Trophoblast cell (in vitro differentiated cells and primary cell): ENCODE measurements around the gene NR1H4.
A peak's percentile ranks its signal among the peaks of the same experiment; 100 is the strongest.

ENCODE experiments used
- DNase-seq, 2 donors: peaks; one replicate each; pipeline ENCODE4 v3.0.0-alpha.2; 2016
- H2AFZ ChIP-seq: 2 replicates; pipeline ENCODE4 v1.6.1; 2013; ENCODE audit warnings: low read length, moderate library complexity, mild to moderate bottlenecking; ENCODE audit not compliant: insufficient read depth, poor library complexity
- H2AK5ac ChIP-seq: 2 replicates; pipeline ENCODE4 v1.6.1; 2013; ENCODE audit warnings: mild to moderate bottlenecking, low read length
- H2BK120ac ChIP-seq: 2 replicates; pipeline ENCODE4 v1.6.1; 2013; ENCODE audit warnings: low read length, mild to moderate bottlenecking, moderate library complexity; ENCODE audit not compliant: insufficient read depth, poor library complexity
- H2BK12ac ChIP-seq: 2 replicates; pipeline ENCODE4 v1.6.1; 2013; ENCODE audit warnings: mild to moderate bottlenecking, low read length, moderate library complexity
- H2BK5ac ChIP-seq: 2 replicates; pipeline ENCODE4 v1.6.1; 2013; ENCODE audit warnings: low read length, low read depth, moderate library complexity, mild to moderate bottlenecking; ENCODE audit not compliant: poor library complexity
- H3K14ac ChIP-seq: 2 replicates; pipeline ENCODE4 v1.6.1; 2013; ENCODE audit warnings: mild to moderate bottlenecking, low read length
- H3K18ac ChIP-seq: 2 replicates; pipeline ENCODE4 v1.6.1; 2013; ENCODE audit warnings: mild to moderate bottlenecking, low read length
- H3K23ac ChIP-seq: 2 replicates; pipeline ENCODE4 v1.6.1; 2013; ENCODE audit warnings: low read length
- H3K27ac ChIP-seq: 2 replicates; pipeline ENCODE4 v1.5.1; 2013; ENCODE audit warnings: low read depth, mild to moderate bottlenecking, inconsistent platforms, low read length, moderate library complexity
- H3K27me3 ChIP-seq: 2 replicates; pipeline ENCODE4 v1.6.1; 2013; ENCODE audit warnings: inconsistent platforms, mild to moderate bottlenecking, low read length, moderate library complexity; ENCODE audit not compliant: insufficient read depth
- H3K36me3 ChIP-seq, 2 experiments: 1 replicate in 1 of 2; 2 replicates in 1 of 2; pipeline ENCODE4 v1.6.1; 2013; ENCODE audit warnings: low read length in 2 of 2, mild to moderate bottlenecking in 2 of 2, moderate library complexity in 1 of 2; ENCODE audit not compliant: insufficient read depth in 2 of 2, control insufficient read depth in 1 of 2
- H3K4ac ChIP-seq: 2 replicates; pipeline ENCODE4 v1.6.1; 2013; ENCODE audit warnings: low read depth, mild to moderate bottlenecking, low read length, moderate library complexity
- H3K4me1 ChIP-seq, 2 experiments: 1 replicate in 1 of 2; 2 replicates in 1 of 2; pipeline ENCODE4 v1.6.1; 2013; ENCODE audit warnings: low read length in 2 of 2, mild to moderate bottlenecking in 2 of 2, moderate library complexity in 1 of 2; ENCODE audit not compliant: insufficient read depth in 2 of 2, control insufficient read depth in 1 of 2
- H3K4me2 ChIP-seq: 2 replicates; pipeline ENCODE4 v1.6.1; 2013; ENCODE audit warnings: inconsistent platforms, mild to moderate bottlenecking, low read length, moderate library complexity
- H3K4me3 ChIP-seq: 2 replicates; pipeline ENCODE4 v1.5.1; 2013; ENCODE audit warnings: mild to moderate bottlenecking, low read depth, low read length, inconsistent platforms
- H3K79me1 ChIP-seq: one replicate; pipeline ENCODE4 v1.6.1; 2013; ENCODE audit warnings: low read length
- H3K79me2 ChIP-seq: 2 replicates; pipeline ENCODE4 v1.6.1; 2013; ENCODE audit warnings: low read length, mild to moderate bottlenecking; ENCODE audit not compliant: control insufficient read depth, insufficient read depth, poor library complexity
- H3K9ac ChIP-seq: 2 replicates; pipeline ENCODE4 v1.6.1; 2013; ENCODE audit warnings: mild to moderate bottlenecking, low read length
- H3K9me3 ChIP-seq: 2 replicates; pipeline ENCODE4 v1.6.1; 2013; ENCODE audit warnings: low read depth, mild to moderate bottlenecking, control low read depth, inconsistent platforms, low read length; ENCODE audit not compliant: insufficient read depth
- H4K12ac ChIP-seq: 2 replicates; pipeline ENCODE4 v1.6.1; 2013; ENCODE audit warnings: low read depth, mild to moderate bottlenecking, low read length, moderate library complexity
- H4K8ac ChIP-seq: 2 replicates; pipeline ENCODE4 v1.6.1; 2013; ENCODE audit warnings: low read depth, mild to moderate bottlenecking, low read length, moderate library complexity
- H4K91ac ChIP-seq: one replicate; pipeline ENCODE4 v1.6.1; 2013; ENCODE audit warnings: low read depth, mild to moderate bottlenecking, low read length, moderate library complexity
- WGBS: extraction: QIAGEN DNeasy Blood & Tissue Kit; methylation state at CpG from one replicate; pipeline ENCODE4 v1.1.7; 2013; ENCODE audit warnings: missing lambda C conversion rate; ENCODE audit not compliant: insufficient read length, insufficient coverage; ENCODE audit errors: extremely low coverage; 5-methylcytosine and 5-hydroxymethylcytosine counted together

NR1H4 gene

GRCh38 chr12:100565987-100566545, 92.4 kb downstream of the NR1H4 start:
- no peak overlapping the region for H2BK12ac ChIP-seq
- no peaks in the 10 kb centered on the region for H3K79me2 ChIP-seq
- no peak overlapping the region for H2AFZ ChIP-seq
- H2AK5ac ChIP-seq: no peak overlapping the region
- no peaks in the 10 kb centered on the region for H3K36me3 ChIP-seq
- H3K27ac ChIP-seq: no peak overlapping the region
- no peaks in the 10 kb centered on the region for H3K79me1 ChIP-seq
- H2BK120ac ChIP-seq: no peak overlapping the region
- H3K23ac ChIP-seq: no peak overlapping the region
- H2BK5ac ChIP-seq: no peak overlapping the region
- H3K14ac ChIP-seq: no peak overlapping the region
- peaks cover 0 to 3% of the 10 kb centered on the region in 2 experiments for H3K4me1 ChIP-seq
- no peak overlapping the region for H3K4me2 ChIP-seq
- no peak overlapping the region for H4K12ac ChIP-seq
- no peak overlapping the region for H4K91ac ChIP-seq
- H3K9me3 ChIP-seq: no peaks in the 10 kb centered on the region
- H3K27me3 ChIP-seq: no peaks in the 10 kb centered on the region
- H4K8ac ChIP-seq: no peak overlapping the region
- no peak overlapping the region for H3K9ac ChIP-seq
- no peak overlapping the region for H3K4ac ChIP-seq
- H3K4me3 ChIP-seq: no peak overlapping the region
- no peak for DNase-seq
- H3K18ac ChIP-seq: no peak overlapping the region
- no CpG with 5 or more reads among the region's 3 CpGs for WGBS

DNA sequence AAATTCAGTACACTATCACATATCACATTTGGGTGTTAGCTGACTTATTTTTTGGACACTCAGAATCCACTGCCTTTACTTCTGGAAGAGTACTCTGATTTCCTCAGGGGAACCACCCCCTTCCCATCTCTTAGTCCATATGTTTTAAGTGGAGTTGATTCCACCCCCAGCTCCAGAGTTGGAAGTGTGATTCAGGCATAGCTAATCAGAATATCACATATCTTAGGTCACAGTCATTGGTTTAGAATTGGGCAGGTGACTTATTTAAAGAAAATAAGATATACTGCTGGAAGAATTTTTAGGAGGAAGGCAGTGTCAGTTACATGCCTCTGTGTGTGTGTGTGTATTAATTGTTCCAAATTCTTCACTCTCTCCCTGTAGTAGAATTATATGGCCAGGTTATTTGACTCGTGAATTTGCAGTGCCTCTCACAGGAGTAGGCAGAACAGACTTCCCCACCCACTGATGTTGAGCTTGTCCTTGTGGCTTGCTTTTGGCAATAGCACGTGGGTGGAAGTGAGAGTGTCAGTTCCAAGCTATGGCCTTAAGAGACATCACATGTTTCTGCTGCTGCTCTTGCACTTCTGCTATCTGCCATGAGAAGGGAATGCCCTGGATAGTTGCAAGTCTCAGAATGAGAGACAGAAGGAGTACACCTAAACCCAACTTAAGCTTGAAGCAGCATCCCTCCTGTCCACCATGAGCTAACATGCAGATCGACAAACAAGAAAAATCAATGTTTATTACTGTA, 93.4 kb downstream of the NR1H4 start:
- no peak overlapping the region for H2AFZ ChIP-seq
- no peak overlapping the region for H2BK12ac ChIP-seq
- H3K79me1 ChIP-seq: no peaks in the 10 kb centered on the region
- H3K9ac ChIP-seq: no peak overlapping the region
- WGBS: no CpG with 5 or more reads among the region's 3 CpGs
- H2AK5ac ChIP-seq: no peak overlapping the region
- H3K4me2 ChIP-seq: no peak overlapping the region
- H4K8ac ChIP-seq: no peak overlapping the region
- H3K23ac ChIP-seq: no peak overlapping the region
- H2BK5ac ChIP-seq: no peak overlapping the region
- no peaks in the 10 kb centered on the region for H3K79me2 ChIP-seq
- H3K4me1 ChIP-seq: peaks cover 0 to 3% of the 10 kb centered on the region in 2 experiments
- no peak overlapping the region for H3K27ac ChIP-seq
- no peak overlapping the region for H3K4ac ChIP-seq
- H2BK120ac ChIP-seq: no peak overlapping the region
- no peaks in the 10 kb centered on the region for H3K9me3 ChIP-seq
- no peak overlapping the region for H3K14ac ChIP-seq
- H4K91ac ChIP-seq: no peak overlapping the region
- no peaks in the 10 kb centered on the region for H3K36me3 ChIP-seq
- no peak overlapping the region for H3K18ac ChIP-seq
- peak in 1 of 2 donors; percentile 16 for DNase-seq
- no peaks in the 10 kb centered on the region for H3K27me3 ChIP-seq
- H3K4me3 ChIP-seq: no peak overlapping the region
- no peak overlapping the region for H4K12ac ChIP-seq

DNA sequence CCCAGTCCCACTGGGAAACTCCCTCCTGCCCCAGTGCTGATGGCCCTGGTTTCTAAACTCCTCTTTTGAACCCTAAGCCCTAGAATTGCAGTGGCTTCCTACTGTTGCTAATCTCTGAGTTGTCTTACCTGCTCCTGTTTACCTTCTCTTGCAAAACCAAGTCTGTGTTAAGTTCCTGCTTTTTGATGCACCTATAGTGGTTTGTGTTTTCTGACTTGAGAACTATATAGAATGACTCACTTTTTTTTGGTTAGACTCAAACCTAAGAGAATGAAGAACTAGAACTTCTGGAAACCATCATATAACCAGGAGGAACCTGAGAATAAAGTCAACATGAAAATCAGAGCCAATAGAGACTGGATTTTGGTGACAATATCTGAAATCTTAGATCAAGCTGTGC, 94.3 kb downstream of the NR1H4 start:
- H4K8ac ChIP-seq: no peak overlapping the region

DNA sequence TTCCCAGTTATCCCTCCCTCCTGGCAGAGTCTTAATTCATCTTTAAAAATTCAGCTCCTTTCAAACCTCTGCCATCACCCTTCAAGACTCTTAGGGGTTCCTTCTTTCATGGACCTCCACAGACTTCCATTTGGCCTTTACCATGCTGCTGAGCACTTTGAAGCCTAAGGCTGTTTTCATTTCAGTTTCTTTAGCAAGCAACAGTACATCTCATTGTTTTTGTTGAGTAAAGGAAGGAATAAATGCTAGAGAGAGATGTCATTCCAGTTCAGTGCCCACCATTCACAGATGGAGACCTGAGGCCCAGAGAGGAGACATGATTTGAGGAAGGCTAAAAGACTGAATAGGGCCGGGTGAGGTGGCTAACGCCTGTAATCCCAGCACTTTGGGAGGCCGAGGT, 98.5 kb downstream of the NR1H4 start:
- no peak overlapping the region for H2AFZ ChIP-seq
- no peak overlapping the region for H3K4me2 ChIP-seq
- H3K23ac ChIP-seq: no peak overlapping the region
- H3K14ac ChIP-seq: no peak overlapping the region
- WGBS: no CpG with 5 or more reads among the region's 3 CpGs
- peaks cover 6% of the 10 kb centered on the region for H3K79me1 ChIP-seq
- peaks cover 2% of the 10 kb centered on the region for H3K79me2 ChIP-seq
- no peak overlapping the region for H2AK5ac ChIP-seq
- no peak overlapping the region for H2BK12ac ChIP-seq
- H3K4ac ChIP-seq: no peak overlapping the region
- no peaks in the 10 kb centered on the region for H3K9me3 ChIP-seq
- no peak overlapping the region for H2BK120ac ChIP-seq
- H3K27me3 ChIP-seq: no peaks in the 10 kb centered on the region
- H3K9ac ChIP-seq: no peak overlapping the region
- no peak overlapping the region for H3K27ac ChIP-seq
- no peak overlapping the region for H3K4me3 ChIP-seq
- no peaks in the 10 kb centered on the region for H3K36me3 ChIP-seq
- no peak overlapping the region for H4K91ac ChIP-seq
- H3K4me1 ChIP-seq: peaks cover 7 to 8% of the 10 kb centered on the region in 2 experiments
- no peak overlapping the region for H2BK5ac ChIP-seq
- H4K8ac ChIP-seq: no peak overlapping the region
- no peak overlapping the region for H4K12ac ChIP-seq
- H3K18ac ChIP-seq: no peak overlapping the region
- DNase-seq: no peak

More for the DNA sequence above, 94.3 kb downstream of the NR1H4 start:
- H2AFZ ChIP-seq: no peak overlapping the region
- no peak overlapping the region for H3K14ac ChIP-seq
- no peaks in the 10 kb centered on the region for H3K36me3 ChIP-seq
- DNase-seq: peak in 1 of 2 donors; percentile 19
- H3K27me3 ChIP-seq: no peaks in the 10 kb centered on the region
- no peak overlapping the region for H3K9ac ChIP-seq
- no peak overlapping the region for H2BK5ac ChIP-seq
- no peak overlapping the region for H3K4me2 ChIP-seq
- H4K91ac ChIP-seq: no peak overlapping the region
- no peak overlapping the region for H2BK120ac ChIP-seq
- H3K79me1 ChIP-seq: no peaks in the 10 kb centered on the region
- H4K12ac ChIP-seq: no peak overlapping the region
- peaks cover under 1 to 4% of the 10 kb centered on the region in 2 experiments for H3K4me1 ChIP-seq
- no peak overlapping the region for H3K27ac ChIP-seq
- H3K4me3 ChIP-seq: no peak overlapping the region
- H3K23ac ChIP-seq: no peak overlapping the region
- H3K79me2 ChIP-seq: no peaks in the 10 kb centered on the region
- H2BK12ac ChIP-seq: no peak overlapping the region
- no peak overlapping the region for H3K18ac ChIP-seq
- no peaks in the 10 kb centered on the region for H3K9me3 ChIP-seq
- no peak overlapping the region for H3K4ac ChIP-seq
- no peak overlapping the region for H2AK5ac ChIP-seq
